Adrenal gland (tissue), 12 donors: ENCODE data around the gene SORCS3. TPM values are rescaled to one million over a fixed set of nuclear protein-coding genes. Genes with fewer than 3 reads are reported as not detected.

Source experiments
- DNase-seq, 7 donors: peaks; one replicate each; pipeline ENCODE4 v3.0.0-alpha.2; 2019 to 2020
- H3K27ac ChIP-seq, 5 donors: fragments of 200-600 bp; sonication (generic) in 4 of 5; 1 replicate in 3 of 5; 2 replicates in 2 of 5; pipeline versions ENCODE4 v1.5.1 to v1.8.0; 2016 to 2020; ENCODE audit warnings: mild to moderate bottlenecking in 1 of 5
- H3K27me3 ChIP-seq: fragments of 200-600 bp; 2 replicates; pipeline ENCODE4 v1.8.0; 2021
- H3K36me3 ChIP-seq, 2 donors: fragments of 200-600 bp; replicated peaks in 1 of 2; 1 replicate in 1 of 2; 2 replicates in 1 of 2; pipeline versions ENCODE4 v1.5.1 to v1.8.0; 2018 to 2022
- H3K4me1 ChIP-seq, 2 donors: fragments of 200-600 bp; replicated peaks in 1 of 2; 1 replicate in 1 of 2; 2 replicates in 1 of 2; pipeline versions ENCODE4 v1.5.1 to v1.8.0; 2018 to 2021
- H3K4me3 ChIP-seq, 4 donors: fragments of 200-600 bp; sonication (generic) in 3 of 4; one replicate each; pipeline ENCODE4 v1.5.1; 2016 to 2018
- H3K9me3 ChIP-seq, 3 donors: fragments of 200-600 bp; sonication (generic) in 1 of 3; replicated peaks in 1 of 3; 1 replicate in 2 of 3; 2 replicates in 1 of 3; pipeline versions ENCODE4 v1.5.1 to v1.8.0; 2016 to 2021
- POLR2A ChIP-seq, 2 donors: fragments of 450-650 bp; IDR thresholded peaks; one replicate each; pipeline ENCODE4 v1.6.1; 2017; ENCODE audit warnings: antibody characterized with exemption in 2 of 2, mild to moderate bottlenecking in 2 of 2, moderate library complexity in 1 of 2
- WGBS, 4 donors: extraction: QIAGEN DNeasy Blood & Tissue Kit in 2 of 4; methylation state at CpG; one replicate each; pipeline versions ENCODE4 v1.1.5 to v1.1.7; 2013 to 2017; 5-methylcytosine and 5-hydroxymethylcytosine counted together
- intact Hi-C, 2 donors: fragments of 100-400 bp; cut with DNase I; formaldehyde crosslinking; loops; one replicate each; pipeline versions ENCODE4 v1.14.1 to v1.15.0; 2022 to 2023
- polyA plus RNA-seq, 3 donors: library from polyadenylated mRNA; stranded (reverse); fragments of 200-250 nt in 2 of 3; fragments of 350-450 nt in 1 of 3; fragmentation: Illumina TruSeq in 1 of 3; extraction: RNeasy Lipid Tissue Mini Kit (QIAGEN cat#74804) in 1 of 3; gene quantifications; one replicate each; pipeline ENCODE4 v1.2.3, GENCODE V29; 2013 to 2014
- total RNA-seq, 9 donors: library from RNA; depleted of rRNA in 4 of 9; stranded (reverse); fragments of >200 nt in 4 of 9; fragments of 120-200 nt in 1 of 9; fragmentation: NEBNext Ultra II Directional in 1 of 9; extraction: Animal tissue kit (Norgen Biotek cat#: 25700) in 1 of 9; gene quantifications; one replicate each; pipeline versions ENCODE4 v1.1.0 to v1.2.4, GENCODE V29; 2013 to 2023
- TF ChIP-seq, protein P1 (sequence below), 6 experiments: fragments of 450-650 bp in 4 of 6; fragments of 200-600 bp in 2 of 6; sonication (generic) in 1 of 6; IDR thresholded peaks; 1 replicate in 5 of 6; 2 replicates in 1 of 6; pipeline versions ENCODE4 v1.5.1 to v1.8.0; 2016 to 2021; ENCODE audit warnings: antibody characterized with exemption in 6 of 6, mild to moderate bottlenecking in 2 of 6, moderate library complexity in 1 of 6
- donor health status: healthy with polysubstance abuse.
- donor health status: Bipolar disorder and iron deficiency.
- donor health status: DM: yes; HTN: yes; CAD: no.
- donor health status: DM: no; HTN: no; CAD: no.
- donor health status: DM: no; HTN: no; CAD: no.
- donor health status: DM: yes; HTN: yes; CAD: no.

The SORCS3 gene
- total and polyA plus RNA-seq, 12 donors, result 0.22 to 3.4 (median 1.2) TPM; not detected in 2

DNA sequence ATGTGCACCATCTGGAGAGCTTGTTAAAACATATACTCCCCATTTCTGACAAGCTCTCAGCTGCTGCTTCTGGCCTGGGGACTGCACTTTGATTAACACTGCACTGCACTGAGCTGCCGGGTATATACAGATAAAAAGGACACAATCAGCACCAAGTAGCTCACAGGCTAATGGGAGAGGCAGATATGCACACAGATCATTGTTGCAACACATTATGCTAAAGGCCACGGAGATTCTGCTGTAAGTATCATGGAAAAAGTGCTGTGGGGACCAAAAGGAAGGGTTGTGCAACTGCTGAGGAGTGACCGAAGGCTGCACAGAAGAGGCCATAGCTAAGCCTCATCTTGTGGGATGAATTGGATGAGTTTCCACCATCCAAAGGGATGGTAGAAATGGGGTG lies 455.2 kb downstream of the SORCS3 start:
- Histone ChIP-seq H3K27ac (no peak overlapping the region), H3K4me1 (no peaks in the 10 kb centered on the region), H3K27me3 (no peaks in the 10 kb centered on the region), H3K9me3 (no peaks in the 10 kb centered on the region), H3K36me3 (no peaks in the 10 kb centered on the region), H3K4me3 (no peak overlapping the region)
- TF ChIP-seq, protein P1, sequence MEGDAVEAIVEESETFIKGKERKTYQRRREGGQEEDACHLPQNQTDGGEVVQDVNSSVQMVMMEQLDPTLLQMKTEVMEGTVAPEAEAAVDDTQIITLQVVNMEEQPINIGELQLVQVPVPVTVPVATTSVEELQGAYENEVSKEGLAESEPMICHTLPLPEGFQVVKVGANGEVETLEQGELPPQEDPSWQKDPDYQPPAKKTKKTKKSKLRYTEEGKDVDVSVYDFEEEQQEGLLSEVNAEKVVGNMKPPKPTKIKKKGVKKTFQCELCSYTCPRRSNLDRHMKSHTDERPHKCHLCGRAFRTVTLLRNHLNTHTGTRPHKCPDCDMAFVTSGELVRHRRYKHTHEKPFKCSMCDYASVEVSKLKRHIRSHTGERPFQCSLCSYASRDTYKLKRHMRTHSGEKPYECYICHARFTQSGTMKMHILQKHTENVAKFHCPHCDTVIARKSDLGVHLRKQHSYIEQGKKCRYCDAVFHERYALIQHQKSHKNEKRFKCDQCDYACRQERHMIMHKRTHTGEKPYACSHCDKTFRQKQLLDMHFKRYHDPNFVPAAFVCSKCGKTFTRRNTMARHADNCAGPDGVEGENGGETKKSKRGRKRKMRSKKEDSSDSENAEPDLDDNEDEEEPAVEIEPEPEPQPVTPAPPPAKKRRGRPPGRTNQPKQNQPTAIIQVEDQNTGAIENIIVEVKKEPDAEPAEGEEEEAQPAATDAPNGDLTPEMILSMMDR (IDR thresholded peaks at IDR 0.05), result no peak
- no peak for TF ChIP-seq POLR2A (IDR thresholded peaks at IDR 0.05)
- intact Hi-C loops, result no loop called here
- DNase-seq, result no peak
- WGBS, 4 donors, result 53 to 94% (median 69%) methylated on average over 3 of the region's 3 CpGs

DNA sequence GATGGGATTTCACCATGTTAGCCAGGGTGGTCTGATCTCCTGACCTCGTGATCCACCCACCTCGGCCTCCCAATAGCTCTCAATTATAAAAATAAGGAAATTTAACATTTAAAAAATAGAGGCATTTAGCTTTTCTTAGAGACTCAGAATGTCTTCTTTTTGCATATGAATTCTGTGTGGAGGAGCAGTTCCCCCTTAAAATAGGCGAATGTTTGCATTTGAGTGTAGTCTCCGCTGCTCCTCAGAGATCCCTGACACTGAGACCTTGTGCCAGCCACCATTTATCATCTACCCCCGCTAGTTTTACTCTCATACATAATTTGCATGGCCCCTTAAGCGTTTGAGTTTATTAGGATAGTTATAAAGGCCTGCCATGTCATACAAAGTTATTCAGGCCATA lies 461.9 kb downstream of the SORCS3 start:
- no peak for DNase-seq
- no peak overlapping the region for H3K27ac ChIP-seq
- no peaks in the 10 kb centered on the region for H3K9me3 ChIP-seq
- H3K4me1 ChIP-seq, result no peaks in the 10 kb centered on the region
- H3K36me3 ChIP-seq, result no peaks in the 10 kb centered on the region
- intact Hi-C loops, result no loop called here
- TF ChIP-seq POLR2A (IDR thresholded peaks at IDR 0.05), result no peak
- TF ChIP-seq, protein P1 (IDR thresholded peaks at IDR 0.05), result no peak
- WGBS, 4 donors, result 45 to 65% (median 54%) methylated on average over 6 of the region's 6 CpGs
- no peak overlapping the region for H3K4me3 ChIP-seq
- H3K27me3 ChIP-seq, result no peaks in the 10 kb centered on the region

- intact Hi-C loops, result no loop called here
- Histone ChIP-seq H3K36me3 (no peaks in the 10 kb centered on the region), H3K4me3 (no peak overlapping the region), H3K27me3 (no peaks in the 10 kb centered on the region), H3K27ac (no peak overlapping the region), H3K4me1 (no peaks in the 10 kb centered on the region), H3K9me3 (no peaks in the 10 kb centered on the region)
- DNase-seq, result no peak
- 50 to 72% (median 56%) methylated on average over 2 of the region's 2 CpGs for WGBS, 4 donors
- TF ChIP-seq, protein P1 (IDR thresholded peaks at IDR 0.05), result no peak
- TF ChIP-seq POLR2A (IDR thresholded peaks at IDR 0.05), result no peak
Measured at GRCh38 chr10:105104297-105104696, 463.2 kb downstream of the SORCS3 start.

DNA sequence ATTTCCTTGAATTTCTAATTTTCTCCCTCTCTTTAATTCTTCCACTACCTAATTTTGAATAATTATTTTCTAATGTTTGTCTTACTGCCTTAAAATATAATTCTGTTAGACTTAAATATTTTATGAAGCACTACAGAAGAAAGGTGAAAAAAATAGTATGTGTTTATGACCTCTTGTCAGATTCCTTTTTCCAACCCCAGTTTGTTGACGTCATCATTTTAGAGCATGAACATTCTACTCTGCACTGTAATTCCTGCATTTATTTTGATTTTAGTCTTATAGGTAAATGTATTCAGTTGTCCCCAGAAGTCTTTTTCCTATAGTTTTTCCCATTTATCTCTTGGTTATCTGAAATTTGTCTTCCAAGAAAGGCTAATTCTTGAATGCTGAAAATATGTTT lies 468.1 kb downstream of the SORCS3 start:
- 77 to 92% (median 84%) methylated on average over 1 of the region's 1 CpG for WGBS, 4 donors
- TF ChIP-seq POLR2A (IDR thresholded peaks at IDR 0.05), result no peak
- TF ChIP-seq, protein P1 (IDR thresholded peaks at IDR 0.05), result no peak
- intact Hi-C loops, result no loop called here
- Histone ChIP-seq H3K4me1 (no peaks in the 10 kb centered on the region), H3K4me3 (no peak overlapping the region), H3K36me3 (no peaks in the 10 kb centered on the region), H3K9me3 (no peaks in the 10 kb centered on the region), H3K27me3 (no peaks in the 10 kb centered on the region), H3K27ac (no peak overlapping the region)
- DNase-seq, result no peak
